ENCODE results near the gene CCDC34.

CCDC34 gene

GRCh38 chr11:27356624-27357222 is 6.3 kb downstream of the CCDC34 start:
- no peak overlapping the region for H3K9ac ChIP-seq
- H3K27ac ChIP-seq, result no peak overlapping the region
- no peaks in the 10 kb centered on the region for H3K4me1 ChIP-seq
- H3K4me3 ChIP-seq (ENCODE audit: low read depth, low read length), result no peak overlapping the region
- no peak overlapping the region for H3K4me2 ChIP-seq (ENCODE audit: low read length)
- no peak for TF ChIP-seq CTCF (IDR thresholded peaks at IDR 0.05)
- H3K27me3 ChIP-seq (ENCODE audit: control insufficient read depth, insufficient read depth, low read length), result no peaks in the 10 kb centered on the region
- no peaks in the 10 kb centered on the region for H3K36me3 ChIP-seq (ENCODE audit: control insufficient read depth, insufficient read depth, low read length)
- H2AFZ ChIP-seq, result no peak overlapping the region
- H3K9me3 ChIP-seq (ENCODE audit: control insufficient read depth, low read length), result no peaks in the 10 kb centered on the region
- H3K79me2 ChIP-seq, result no peaks in the 10 kb centered on the region

GRCh38 chr11:27355575-27356104 is 7.4 kb downstream of the CCDC34 start:
- Histone ChIP-seq H2AFZ (no peak overlapping the region), H3K36me3 (ENCODE audit: control insufficient read depth, insufficient read depth, low read length) (no peaks in the 10 kb centered on the region), H3K4me1 (no peaks in the 10 kb centered on the region), H3K9ac (no peak overlapping the region), H3K27ac (no peak overlapping the region), H3K4me3 (ENCODE audit: low read depth, low read length) (no peak overlapping the region), H3K9me3 (ENCODE audit: control insufficient read depth, low read length) (no peaks in the 10 kb centered on the region), H3K4me2 (ENCODE audit: low read length) (no peak overlapping the region), H3K79me2 (no peaks in the 10 kb centered on the region), H3K27me3 (ENCODE audit: control insufficient read depth, insufficient read depth, low read length) (no peaks in the 10 kb centered on the region)
- TF ChIP-seq CTCF (IDR thresholded peaks at IDR 0.05), result no peak

GRCh38 chr11:27354359-27354965 is 8.6 kb downstream of the CCDC34 start:
- no peak overlapping the region for H3K4me2 ChIP-seq (ENCODE audit: low read length)
- no peaks in the 10 kb centered on the region for H3K4me1 ChIP-seq
- no peaks in the 10 kb centered on the region for H3K36me3 ChIP-seq (ENCODE audit: control insufficient read depth, insufficient read depth, low read length)
- H3K79me2 ChIP-seq, result no peaks in the 10 kb centered on the region
- no peaks in the 10 kb centered on the region for H3K27me3 ChIP-seq (ENCODE audit: control insufficient read depth, insufficient read depth, low read length)
- no peak overlapping the region for H3K4me3 ChIP-seq (ENCODE audit: low read depth, low read length)
- no peak overlapping the region for H2AFZ ChIP-seq
- no peak overlapping the region for H3K9ac ChIP-seq
- no peaks in the 10 kb centered on the region for H3K9me3 ChIP-seq (ENCODE audit: control insufficient read depth, low read length)
- no peak for TF ChIP-seq CTCF (IDR thresholded peaks at IDR 0.05)
- H3K27ac ChIP-seq, result no peak overlapping the region

GRCh38 chr11:27353593-27354358 is 9.2 kb downstream of the CCDC34 start:
- Histone ChIP-seq H3K9me3 (ENCODE audit: control insufficient read depth, low read length) (no peaks in the 10 kb centered on the region), H3K36me3 (ENCODE audit: control insufficient read depth, insufficient read depth, low read length) (no peaks in the 10 kb centered on the region), H3K79me2 (no peaks in the 10 kb centered on the region), H3K9ac (no peak overlapping the region), H3K27ac (no peak overlapping the region), H2AFZ (no peak overlapping the region), H3K4me2 (ENCODE audit: low read length) (no peak overlapping the region), H3K4me1 (no peaks in the 10 kb centered on the region), H3K4me3 (ENCODE audit: low read depth, low read length) (no peak overlapping the region), H3K27me3 (ENCODE audit: control insufficient read depth, insufficient read depth, low read length) (no peaks in the 10 kb centered on the region)
- no peak for TF ChIP-seq CTCF (IDR thresholded peaks at IDR 0.05)

Data from parathyroid adenoma (tissue), 2 donors.